Measurements from ENCODE around the gene FBP1.

- TF ChIP-seq YY1 (IDR thresholded peaks at IDR 0.05; ENCODE audit: insufficient read depth, insufficient read length) (no peak), ZNF274 (IDR thresholded peaks at IDR 0.05; ENCODE audit: low read depth, low read length) (no peak), SUZ12 (IDR thresholded peaks at IDR 0.05; ENCODE audit: extremely low read depth, insufficient read depth, insufficient read length) (no peak)
Measured at GRCh38 chr9:94639999-94640376, 670 bp upstream of the FBP1 start.

All from NT2/D1 (cell line).